NB4 (cell line): ENCODE measurements around the gene MSI2.

Experiments used
- DNase-seq: peaks from one replicate; pipeline ENCODE4 v3.0.0; 2010; ENCODE audit warnings: low read depth
- H3K4me3 ChIP-seq: one replicate; pipeline ENCODE4 v1.5.1; 2011; ENCODE audit warnings: mild to moderate bottlenecking, low read depth, low read length, moderate library complexity
- MYC ChIP-seq: IDR thresholded peaks from 2 replicates; pipeline ENCODE4 v1.6.1; 2011; ENCODE audit warnings: low read depth, low read length
- POLR2A ChIP-seq: IDR thresholded peaks from 2 replicates; pipeline ENCODE4 v1.6.1; 2011; ENCODE audit warnings: mild to moderate bottlenecking; ENCODE audit not compliant: insufficient read length; ENCODE audit errors: extremely low read depth
- TF ChIP-seq, protein P1 (sequence below): IDR thresholded peaks from one replicate; pipeline ENCODE4 v1.5.1; 2012; ENCODE audit warnings: low read depth, low read length
- TF ChIP-seq, protein P2 (sequence below): IDR thresholded peaks from 2 replicates; pipeline ENCODE4 v1.6.1; 2011; ENCODE audit warnings: low read depth, low read length

Gene MSI2

DNA sequence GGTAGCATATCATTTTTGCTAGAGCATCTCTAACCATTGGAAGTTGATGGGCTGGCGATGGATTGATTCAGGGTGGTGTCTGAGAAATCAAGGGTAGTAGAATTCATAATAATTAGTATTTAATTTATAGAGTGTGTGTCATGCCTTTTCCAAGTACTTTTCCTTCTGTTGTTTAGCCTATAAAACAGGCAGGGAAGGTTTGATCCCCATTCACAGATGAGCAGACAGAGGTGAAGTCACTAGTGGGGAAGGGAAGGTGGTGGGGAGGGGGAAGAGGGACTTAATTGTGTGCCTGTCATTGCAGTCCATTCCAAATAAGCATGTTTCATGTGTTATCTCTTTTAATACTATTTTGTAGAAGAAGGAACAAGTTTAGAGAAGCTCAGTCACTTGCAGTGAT, 131.3 kb downstream of the MSI2 start:
- no peak for TF ChIP-seq POLR2A
- TF ChIP-seq, protein P1, sequence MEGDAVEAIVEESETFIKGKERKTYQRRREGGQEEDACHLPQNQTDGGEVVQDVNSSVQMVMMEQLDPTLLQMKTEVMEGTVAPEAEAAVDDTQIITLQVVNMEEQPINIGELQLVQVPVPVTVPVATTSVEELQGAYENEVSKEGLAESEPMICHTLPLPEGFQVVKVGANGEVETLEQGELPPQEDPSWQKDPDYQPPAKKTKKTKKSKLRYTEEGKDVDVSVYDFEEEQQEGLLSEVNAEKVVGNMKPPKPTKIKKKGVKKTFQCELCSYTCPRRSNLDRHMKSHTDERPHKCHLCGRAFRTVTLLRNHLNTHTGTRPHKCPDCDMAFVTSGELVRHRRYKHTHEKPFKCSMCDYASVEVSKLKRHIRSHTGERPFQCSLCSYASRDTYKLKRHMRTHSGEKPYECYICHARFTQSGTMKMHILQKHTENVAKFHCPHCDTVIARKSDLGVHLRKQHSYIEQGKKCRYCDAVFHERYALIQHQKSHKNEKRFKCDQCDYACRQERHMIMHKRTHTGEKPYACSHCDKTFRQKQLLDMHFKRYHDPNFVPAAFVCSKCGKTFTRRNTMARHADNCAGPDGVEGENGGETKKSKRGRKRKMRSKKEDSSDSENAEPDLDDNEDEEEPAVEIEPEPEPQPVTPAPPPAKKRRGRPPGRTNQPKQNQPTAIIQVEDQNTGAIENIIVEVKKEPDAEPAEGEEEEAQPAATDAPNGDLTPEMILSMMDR: no peak
- TF ChIP-seq, protein P2, sequence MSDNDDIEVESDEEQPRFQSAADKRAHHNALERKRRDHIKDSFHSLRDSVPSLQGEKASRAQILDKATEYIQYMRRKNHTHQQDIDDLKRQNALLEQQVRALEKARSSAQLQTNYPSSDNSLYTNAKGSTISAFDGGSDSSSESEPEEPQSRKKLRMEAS: no peak
- TF ChIP-seq MYC: no peak
- no peak for DNase-seq
- no peak overlapping the region for H3K4me3 ChIP-seq

DNA sequence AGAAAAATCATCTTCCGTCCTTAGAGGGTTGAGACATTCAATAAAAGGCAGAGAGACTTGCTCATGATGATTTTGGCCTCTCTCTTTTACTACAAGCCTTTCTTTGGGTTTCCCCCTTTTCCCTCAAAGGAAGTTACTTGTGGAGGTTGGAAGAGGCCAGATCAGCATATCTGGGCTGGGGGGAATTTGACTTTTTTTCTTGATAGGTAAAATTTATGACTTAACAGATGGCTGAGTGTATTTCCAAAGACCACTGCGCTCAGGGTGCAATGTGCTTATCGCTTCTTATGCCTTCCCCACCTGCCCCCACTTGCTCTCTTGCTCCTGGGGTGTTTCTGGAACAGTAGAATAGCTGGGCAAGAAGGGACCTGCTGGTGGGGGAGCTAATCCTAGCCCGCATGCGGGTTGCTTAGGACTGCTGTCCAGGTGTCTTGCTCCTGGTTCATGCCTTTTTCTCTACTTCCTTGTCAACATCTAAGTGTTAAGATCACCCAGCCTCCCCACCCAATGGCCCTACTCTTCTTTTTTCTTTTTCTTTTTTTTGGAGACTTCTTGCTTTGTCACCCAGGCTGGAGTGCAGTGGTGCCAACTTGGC, 131.9 kb downstream of the MSI2 start:
- TF ChIP-seq, protein P1: no peak
- TF ChIP-seq MYC (no peak), POLR2A (no peak)
- TF ChIP-seq, protein P2: no peak
- no peak for DNase-seq
- H3K4me3 ChIP-seq: no peak overlapping the region

DNA sequence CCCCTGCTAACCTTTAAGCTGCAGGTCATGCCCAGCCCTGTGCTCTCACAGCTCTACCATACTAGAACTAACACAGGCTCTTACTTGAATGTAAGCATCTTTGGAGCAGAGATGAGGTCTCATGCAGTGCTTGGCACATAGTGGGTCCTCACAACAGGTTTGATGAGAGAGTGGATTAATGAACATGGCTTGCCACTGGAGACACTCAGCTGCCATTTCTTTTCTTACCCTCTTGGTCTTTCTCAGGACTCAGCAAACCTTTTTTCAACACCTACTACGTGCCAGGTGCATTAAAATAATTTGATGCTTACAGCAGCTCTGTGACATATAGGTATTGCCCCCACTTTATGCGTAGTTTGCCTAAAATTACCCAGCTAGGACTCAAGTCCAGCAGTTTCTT, 133.2 kb downstream of the MSI2 start:
- no peak for DNase-seq
- no peak overlapping the region for H3K4me3 ChIP-seq
- TF ChIP-seq, protein P1: no peak
- no peak for TF ChIP-seq MYC
- TF ChIP-seq, protein P2: no peak
- no peak for TF ChIP-seq POLR2A

DNA sequence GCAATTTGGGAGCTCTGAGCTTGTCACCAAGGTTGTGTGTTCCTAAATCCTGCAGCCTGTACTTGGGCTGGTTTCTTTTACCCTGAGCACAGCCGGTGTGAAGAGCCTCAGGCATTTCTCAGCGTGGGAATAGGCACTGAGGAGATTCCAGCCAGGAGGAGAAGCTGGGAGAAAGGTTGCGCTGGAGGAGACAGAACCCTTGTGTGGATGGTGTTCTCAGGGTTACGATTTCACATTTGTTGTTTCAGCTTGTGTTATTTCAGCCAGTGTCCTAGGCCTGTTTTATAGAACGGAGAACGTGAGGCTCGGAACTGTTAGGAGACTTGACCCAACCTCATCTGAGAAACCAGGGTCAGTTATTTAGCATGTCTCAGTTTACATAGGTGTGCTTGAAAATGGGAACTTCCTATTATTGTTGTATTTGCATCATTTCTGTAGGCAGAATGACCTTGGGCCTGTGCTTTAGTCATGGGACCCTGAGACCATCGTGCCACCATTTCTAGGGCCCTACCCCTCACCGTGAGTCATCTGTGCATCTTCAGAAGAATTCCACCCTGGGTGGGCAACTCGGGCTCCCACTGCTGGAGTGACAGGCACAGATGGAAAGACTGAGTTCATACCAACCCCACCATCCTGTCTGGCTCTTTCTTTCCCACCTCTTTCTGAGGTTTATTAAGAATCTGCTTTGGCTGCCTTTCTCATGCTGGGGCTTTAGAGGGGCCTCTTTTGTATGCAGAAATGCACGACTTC, 134.9 kb downstream of the MSI2 start:
- H3K4me3 ChIP-seq: no peak overlapping the region
- TF ChIP-seq, protein P2: no peak
- TF ChIP-seq, protein P1: no peak
- no peak for TF ChIP-seq MYC
- TF ChIP-seq POLR2A: no peak
- no peak for DNase-seq

DNA sequence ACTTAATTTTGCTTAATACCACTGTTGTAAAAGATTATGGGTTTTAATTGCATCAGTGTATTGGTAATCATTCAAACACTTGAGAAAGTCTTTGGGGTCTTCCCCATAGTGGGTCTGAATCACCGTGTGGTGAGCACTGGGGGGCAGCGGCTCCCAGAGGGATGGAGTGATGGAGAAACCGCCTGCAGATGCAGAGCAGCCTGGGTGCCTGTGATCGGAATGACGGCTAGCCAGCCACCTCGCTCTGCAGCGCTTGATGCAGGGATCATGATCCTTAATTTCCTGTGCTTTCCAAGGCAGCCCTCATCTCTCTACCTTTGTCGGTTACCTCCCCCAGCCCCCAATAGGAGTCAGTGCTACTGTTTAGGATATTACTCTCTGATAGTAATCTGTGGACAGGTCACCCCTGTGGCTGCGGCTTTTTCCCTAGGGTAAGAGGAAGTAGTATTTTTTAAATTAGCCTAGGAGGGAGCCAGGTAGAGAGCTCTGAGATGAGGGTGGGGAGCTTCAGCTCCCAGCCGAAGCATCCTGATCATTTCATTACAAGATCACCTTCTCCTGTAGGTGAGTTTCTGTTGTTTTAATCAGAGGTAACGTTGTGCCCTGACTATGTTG, 135.6 kb downstream of the MSI2 start:
- H3K4me3 ChIP-seq: no peak overlapping the region
- TF ChIP-seq, protein P2: no peak
- TF ChIP-seq POLR2A (no peak), MYC (no peak)
- TF ChIP-seq, protein P1: no peak
- no peak for DNase-seq
